Mammary epithelial cell (primary cell): ENCODE data around the gene SLC35E2B.
"Not testable (repeated sequence)": the region's sequence is repeated elsewhere in the genome, so short reads cannot be mapped to it uniquely, and the experiment has no call there.

Experiments used
- EZH2 ChIP-seq: IDR thresholded peaks from 2 replicates; pipeline ENCODE4 v1.6.1; 2012; ENCODE audit warnings: low read length, inconsistent platforms, borderline replicate concordance
- TF ChIP-seq, protein P1 (sequence below), 2 donors: IDR thresholded peaks in 1 of 2; conservative IDR thresholded peaks in 1 of 2; 2 replicates each; pipeline ENCODE4 v1.5.1; 2011 to 2012; ENCODE audit warnings: inconsistent platforms in 2 of 2, low read length in 2 of 2, mild to moderate bottlenecking in 2 of 2, control low read depth in 1 of 2, low read depth in 1 of 2; ENCODE audit not compliant: insufficient read depth in 1 of 2; ENCODE audit errors: extremely low read depth in 1 of 2

DNA sequence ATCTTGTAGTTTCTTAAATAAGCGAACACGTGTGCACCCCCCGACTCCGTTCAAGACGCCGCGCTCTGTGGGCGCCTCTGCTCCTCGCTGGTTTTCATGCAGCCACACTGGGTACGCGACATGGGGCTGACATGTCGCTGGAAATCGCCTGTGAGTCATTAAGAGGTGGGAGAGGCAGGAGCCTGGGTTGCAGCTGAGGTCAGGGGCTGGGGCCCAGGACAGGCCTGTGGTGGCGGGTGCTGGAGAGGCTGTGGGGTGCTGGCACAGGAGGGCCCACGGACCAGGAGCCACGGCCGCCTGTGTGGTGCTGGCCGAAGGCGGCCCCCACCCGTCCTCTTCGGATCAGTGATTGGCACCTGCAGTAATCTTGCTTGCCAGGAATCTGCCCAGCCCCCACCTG, 17.8 kb downstream of the SLC35E2B start:
- TF ChIP-seq, protein P1, sequence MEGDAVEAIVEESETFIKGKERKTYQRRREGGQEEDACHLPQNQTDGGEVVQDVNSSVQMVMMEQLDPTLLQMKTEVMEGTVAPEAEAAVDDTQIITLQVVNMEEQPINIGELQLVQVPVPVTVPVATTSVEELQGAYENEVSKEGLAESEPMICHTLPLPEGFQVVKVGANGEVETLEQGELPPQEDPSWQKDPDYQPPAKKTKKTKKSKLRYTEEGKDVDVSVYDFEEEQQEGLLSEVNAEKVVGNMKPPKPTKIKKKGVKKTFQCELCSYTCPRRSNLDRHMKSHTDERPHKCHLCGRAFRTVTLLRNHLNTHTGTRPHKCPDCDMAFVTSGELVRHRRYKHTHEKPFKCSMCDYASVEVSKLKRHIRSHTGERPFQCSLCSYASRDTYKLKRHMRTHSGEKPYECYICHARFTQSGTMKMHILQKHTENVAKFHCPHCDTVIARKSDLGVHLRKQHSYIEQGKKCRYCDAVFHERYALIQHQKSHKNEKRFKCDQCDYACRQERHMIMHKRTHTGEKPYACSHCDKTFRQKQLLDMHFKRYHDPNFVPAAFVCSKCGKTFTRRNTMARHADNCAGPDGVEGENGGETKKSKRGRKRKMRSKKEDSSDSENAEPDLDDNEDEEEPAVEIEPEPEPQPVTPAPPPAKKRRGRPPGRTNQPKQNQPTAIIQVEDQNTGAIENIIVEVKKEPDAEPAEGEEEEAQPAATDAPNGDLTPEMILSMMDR (conservative IDR thresholded peaks at IDR 0.05 in 1 of 2, IDR thresholded peaks at IDR 0.05 in 1 of 2; ENCODE audit: extremely low read depth in 1 of 2, insufficient read depth in 1 of 2, low read depth in 1 of 2, low read length in 2 of 2), result not testable (repeated sequence)
- TF ChIP-seq EZH2, result not testable (repeated sequence)
